HG03571 (cell line): ENCODE data around the gene ZBTB7C.

Experiments used
- ATAC-seq: cut with Tn5 transposase; IDR thresholded peaks from one replicate; pipeline ENCODE4 v1.9.1; 2021; ENCODE audit not compliant: unreplicated experiment

The ZBTB7C gene

GRCh38 chr18:48152549-48152948 lies 256.6 kb downstream of the ZBTB7C start:
- ATAC-seq, result no peak

- ATAC-seq, result no peak
These were observed 257.6 kb downstream of the ZBTB7C start for GRCh38 chr18:48151421-48152065.

GRCh38 chr18:48149020-48149685 lies 260.0 kb downstream of the ZBTB7C start:
- no peak for ATAC-seq

GRCh38 chr18:48142994-48143393 lies 266.2 kb downstream of the ZBTB7C start:
- ATAC-seq, result no peak

GRCh38 chr18:48142353-48142752 lies 266.8 kb downstream of the ZBTB7C start:
- ATAC-seq, result no peak

GRCh38 chr18:48140731-48141130 lies 268.5 kb downstream of the ZBTB7C start:
- ATAC-seq, result no peak

GRCh38 chr18:48139431-48140347 lies 269.5 kb downstream of the ZBTB7C start:
- no peak for ATAC-seq

- no peak for ATAC-seq
These were observed 270.3 kb downstream of the ZBTB7C start for GRCh38 chr18:48138660-48139430.

- no peak for ATAC-seq
These were observed 271.0 kb downstream of the ZBTB7C start for GRCh38 chr18:48138210-48138609.

GRCh38 chr18:48137374-48138081 lies 271.7 kb downstream of the ZBTB7C start:
- no peak for ATAC-seq

- ATAC-seq, result no peak
These were observed 272.3 kb downstream of the ZBTB7C start for GRCh38 chr18:48136827-48137373.

- no peak for ATAC-seq
These were observed 272.9 kb downstream of the ZBTB7C start for GRCh38 chr18:48136051-48136826.

GRCh38 chr18:48135436-48135966 lies 273.7 kb downstream of the ZBTB7C start:
- ATAC-seq, result no peak

- no peak for ATAC-seq
These were observed 274.6 kb downstream of the ZBTB7C start for GRCh38 chr18:48134609-48135008.

GRCh38 chr18:48133671-48134251 lies 275.4 kb downstream of the ZBTB7C start:
- ATAC-seq, result no peak

- ATAC-seq, result no peak
These were observed 276.2 kb downstream of the ZBTB7C start for GRCh38 chr18:48132797-48133655.

GRCh38 chr18:48131042-48131441 lies 278.1 kb downstream of the ZBTB7C start:
- no peak for ATAC-seq

GRCh38 chr18:48129621-48130082 lies 279.5 kb downstream of the ZBTB7C start:
- ATAC-seq, result no peak
